Thyroid gland (tissue), 4 donors: ENCODE data around the gene SERPINF2. TPM values are rescaled to one million over a fixed set of nuclear protein-coding genes. Genes with fewer than 3 reads are reported as not detected.

Source experiments
- DNase-seq, 2 donors: peaks; one replicate each; pipeline ENCODE4 v3.0.0-alpha.2; 2019
- H3K27ac ChIP-seq, 3 donors: fragments of 200-600 bp; sonication (generic); 1 replicate in 2 of 3; 2 replicates in 1 of 3; pipeline ENCODE4 v1.5.1; 2016 to 2019; ENCODE audit warnings: mild to moderate bottlenecking in 1 of 3, moderate library complexity in 1 of 3
- H3K27me3 ChIP-seq: fragments of 200-600 bp; sonication (generic); one replicate; pipeline ENCODE4 v1.5.1; 2019
- H3K36me3 ChIP-seq, 2 donors: fragments of 200-600 bp; sonication (generic); one replicate each; pipeline ENCODE4 v1.5.1; 2016 to 2019
- H3K4me1 ChIP-seq, 2 donors: fragments of 200-600 bp; sonication (generic); one replicate each; pipeline ENCODE4 v1.5.1; 2017 to 2019
- H3K4me3 ChIP-seq, 3 donors: fragments of 200-600 bp; sonication (generic); replicated peaks in 1 of 3; 1 replicate in 2 of 3; 2 replicates in 1 of 3; pipeline ENCODE4 v1.5.1; 2016; ENCODE audit warnings: mild to moderate bottlenecking in 1 of 3
- H3K9me3 ChIP-seq: fragments of 200-600 bp; sonication (generic); one replicate; pipeline ENCODE4 v1.5.1; 2017
- CTCF ChIP-seq, 6 experiments: fragments of 200-600 bp in 3 of 6; fragments of 450-650 bp in 3 of 6; sonication (generic) in 3 of 6; IDR thresholded peaks; one replicate each; pipeline ENCODE4 v1.5.1; 2016 to 2019; ENCODE audit warnings: antibody characterized with exemption in 6 of 6, mild to moderate bottlenecking in 2 of 6, inconsistent platforms in 1 of 6, moderate library complexity in 1 of 6
- POLR2A ChIP-seq, 2 donors: fragments of 450-650 bp; IDR thresholded peaks; one replicate each; pipeline ENCODE4 v1.6.1; 2017; ENCODE audit warnings: antibody characterized with exemption in 2 of 2, mild to moderate bottlenecking in 2 of 2, moderate library complexity in 1 of 2
- WGBS, 2 donors: methylation state at CpG; one replicate each; pipeline ENCODE4 v1.1.5; 2017; 5-methylcytosine and 5-hydroxymethylcytosine counted together
- intact Hi-C: fragments of 100-400 bp; cut with DNase I; formaldehyde crosslinking; loops from one replicate; pipeline ENCODE4 v1.15.1; 2023
- total RNA-seq, 4 donors: library from RNA; depleted of rRNA; stranded (reverse); fragments of >200 nt; gene quantifications; one replicate each; pipeline ENCODE4 v1.2.3, GENCODE V29; 2016

Gene SERPINF2
- total RNA-seq, 4 donors from 2014 or later = 4.3 to 9.7 (median 7.1) TPM

- DNase-seq = no peak
These were observed 2.2 kb downstream of the SERPINF2 start for GRCh38 chr17:1744551-1745512.

GRCh38 chr17:1745513-1746020 lies 2.9 kb downstream of the SERPINF2 start:
- DNase-seq = no peak
- 91 to 93% methylated on average over 9 to 10 of the region's 12 CpGs for WGBS, 2 donors
- Histone ChIP-seq H3K4me3 (no peak overlapping the region), H3K27ac (no peak overlapping the region), H3K36me3 (no peaks in the 10 kb centered on the region), H3K9me3 (no peaks in the 10 kb centered on the region), H3K4me1 (peaks cover 0 to 25% of the 10 kb centered on the region in 2 donors), H3K27me3 (no peaks in the 10 kb centered on the region)
- intact Hi-C loops = no loop called here
- TF ChIP-seq CTCF (IDR thresholded peaks at IDR 0.05) (no peak), POLR2A (IDR thresholded peaks at IDR 0.05) (no peak)

More at GRCh38 chr17:1744551-1745512, 2.2 kb downstream of the SERPINF2 start:
- H3K27me3 ChIP-seq = no peaks in the 10 kb centered on the region
- no peak overlapping the region for H3K4me3 ChIP-seq
- peaks cover 0 to 25% of the 10 kb centered on the region in 2 donors for H3K4me1 ChIP-seq
- H3K36me3 ChIP-seq = no peaks in the 10 kb centered on the region
- TF ChIP-seq CTCF (IDR thresholded peaks at IDR 0.05) = no peak
- no peak for TF ChIP-seq POLR2A (IDR thresholded peaks at IDR 0.05)
- 80 to 85% methylated on average over 22 to 27 of the region's 29 CpGs for WGBS, 2 donors
- intact Hi-C loops = no loop called here
- H3K9me3 ChIP-seq = no peaks in the 10 kb centered on the region
- H3K27ac ChIP-seq = no peak overlapping the region

- H3K27ac ChIP-seq = peak overlapping the region in 1 of 3 donors; percentile 52
- H3K36me3 ChIP-seq = no peaks in the 10 kb centered on the region
- TF ChIP-seq CTCF (IDR thresholded peaks at IDR 0.05) = no peak
- H3K27me3 ChIP-seq = no peaks in the 10 kb centered on the region
- peaks cover 0 to 24% of the 10 kb centered on the region in 2 donors for H3K4me1 ChIP-seq
- no peak overlapping the region for H3K4me3 ChIP-seq
- intact Hi-C loops = no loop called here
- no peaks in the 10 kb centered on the region for H3K9me3 ChIP-seq
- DNase-seq = no peak
- WGBS, 2 donors = 75 to 90% methylated on average over 16 to 22 of the region's 22 CpGs
These were observed 4.4 kb downstream of the SERPINF2 start for GRCh38 chr17:1746975-1747543.

- H3K9me3 ChIP-seq = no peaks in the 10 kb centered on the region
- DNase-seq = no peak
- H3K27me3 ChIP-seq = no peaks in the 10 kb centered on the region
- 76 to 78% methylated on average over 9 of the region's 9 CpGs for WGBS, 2 donors
- H3K4me1 ChIP-seq = peaks cover 0 to 17% of the 10 kb centered on the region in 2 donors
- no peak overlapping the region for H3K27ac ChIP-seq
- no peak for TF ChIP-seq POLR2A (IDR thresholded peaks at IDR 0.05)
- no peak for TF ChIP-seq CTCF (IDR thresholded peaks at IDR 0.05)
- H3K36me3 ChIP-seq = no peaks in the 10 kb centered on the region
- intact Hi-C loops = no loop called here
- no peak overlapping the region for H3K4me3 ChIP-seq
These were observed 8.0 kb downstream of the SERPINF2 start for GRCh38 chr17:1750628-1751027.
